ENCODE measurements around the gene NACC1.
A peak's percentile ranks its signal among the peaks of the same experiment; 100 is the strongest.
"Not testable (repeated sequence)": the region's sequence is repeated elsewhere in the genome, so short reads cannot be mapped to it uniquely, and the experiment has no call there.

The NACC1 gene

GRCh38 chr19:13160557-13160956 lies 42.5 kb downstream of the NACC1 start:
- no peak for DNase-seq

GRCh38 chr19:13162724-13163608 lies 44.9 kb downstream of the NACC1 start:
- peak in 54 of 56 donors; percentile 41 to 97 (median 84) for DNase-seq

GRCh38 chr19:13163609-13164342 lies 45.7 kb downstream of the NACC1 start:
- DNase-seq, result peak in 44 of 56 donors; percentile 16 to 80 (median 48)

GRCh38 chr19:13164343-13165161 lies 46.5 kb downstream of the NACC1 start:
- DNase-seq, result peak in 27 of 56 donors; percentile 16 to 57 (median 29)

- DNase-seq, result peak in 1 of 56 donors; percentile 10
Measured at GRCh38 chr19:13165162-13165997, 47.3 kb downstream of the NACC1 start.

- not testable (repeated sequence) for DNase-seq
Measured at GRCh38 chr19:13166151-13166550, 48.1 kb downstream of the NACC1 start.

- DNase-seq, result no peak
Measured at GRCh38 chr19:13169769-13170168, 51.7 kb downstream of the NACC1 start.

- DNase-seq, result no peak
Measured at GRCh38 chr19:13171146-13171545, 53.1 kb downstream of the NACC1 start.

GRCh38 chr19:13172346-13173138 lies 54.5 kb downstream of the NACC1 start:
- peak in 12 of 56 donors; percentile 2 to 46 (median 8) for DNase-seq

GRCh38 chr19:13173139-13173737 lies 55.2 kb downstream of the NACC1 start:
- no peak for DNase-seq

- DNase-seq, result no peak
Measured at GRCh38 chr19:13176345-13176744, 58.3 kb downstream of the NACC1 start.

- DNase-seq, result not testable (repeated sequence)
Measured at GRCh38 chr19:13177584-13177983, 59.5 kb downstream of the NACC1 start.

GRCh38 chr19:13178291-13178690 lies 60.2 kb downstream of the NACC1 start:
- DNase-seq, result not testable (repeated sequence)

- peak in 38 of 56 donors; percentile 2 to 71 (median 28) for DNase-seq
Measured at GRCh38 chr19:13181747-13182388, 63.8 kb downstream of the NACC1 start.

GRCh38 chr19:13184926-13185325 lies 66.9 kb downstream of the NACC1 start:
- DNase-seq, result not testable (repeated sequence)

GRCh38 chr19:13185763-13186657 lies 67.9 kb downstream of the NACC1 start:
- peak in 10 of 56 donors; percentile 1 to 26 (median 8) for DNase-seq

GRCh38 chr19:13186688-13187087 lies 68.6 kb downstream of the NACC1 start:
- DNase-seq, result not testable (repeated sequence)
